ENCODE data around the gene CBX4.

CBX4 gene

DNA sequence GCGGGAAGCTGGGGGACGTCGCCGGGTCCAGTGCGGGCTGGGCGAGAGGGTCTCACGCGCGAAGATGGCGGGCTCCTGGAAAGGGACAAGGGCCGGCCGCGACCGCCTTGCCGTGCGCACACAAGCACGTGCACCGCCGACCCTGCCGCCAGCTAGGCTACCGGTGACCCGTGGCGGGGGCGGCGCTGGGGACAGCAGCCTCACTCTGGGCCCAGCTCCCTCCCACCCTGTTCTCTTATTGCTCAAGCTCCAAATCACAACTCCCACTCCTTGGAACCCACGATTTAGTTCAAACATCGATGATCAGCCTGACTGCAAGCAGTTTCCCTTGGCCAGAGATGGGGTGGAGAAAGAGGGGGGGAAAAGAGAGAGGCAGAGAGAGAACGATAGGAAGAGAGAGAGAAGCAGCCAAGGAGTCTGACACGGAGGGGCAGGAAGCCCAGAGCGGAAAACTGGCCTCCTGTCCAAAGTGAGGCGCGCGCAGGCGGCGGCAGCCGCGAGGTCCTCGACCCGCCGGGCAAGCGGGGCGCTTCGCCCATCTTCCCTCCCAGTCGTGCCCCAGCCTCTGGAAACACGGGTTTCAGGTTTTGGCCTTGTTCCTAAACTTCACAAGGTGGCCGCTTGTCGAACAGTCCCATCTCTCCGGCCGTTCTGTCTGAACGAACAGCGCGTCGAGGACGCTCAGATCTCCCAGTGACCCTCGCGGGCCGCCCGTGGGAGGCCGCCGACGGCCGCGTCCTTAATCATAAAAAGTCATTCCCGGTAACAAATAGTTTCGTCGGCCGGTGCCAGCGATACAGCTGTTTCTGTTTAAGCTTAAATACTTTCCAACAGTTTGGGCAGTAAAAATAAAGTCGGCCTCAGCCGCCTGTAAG lies 40.7 kb downstream of the CBX4 start:
- TF ChIP-seq SIN3A (IDR thresholded peaks at IDR 0.05; ENCODE audit: borderline replicate concordance, insufficient read depth, low read length) (no peak), POLR2AphosphoS5 (IDR thresholded peaks at IDR 0.05; ENCODE audit: low read depth, low read length) (no peak), TAF1 (IDR thresholded peaks at IDR 0.05; ENCODE audit: borderline replicate concordance, insufficient read depth, low read length) (no peak), FOXP2 (optimal IDR thresholded peaks at IDR 0.05; ENCODE audit: borderline replicate concordance, extremely low read depth, extremely low read length, insufficient read depth) (no peak)
- TF ChIP-seq, protein P1, sequence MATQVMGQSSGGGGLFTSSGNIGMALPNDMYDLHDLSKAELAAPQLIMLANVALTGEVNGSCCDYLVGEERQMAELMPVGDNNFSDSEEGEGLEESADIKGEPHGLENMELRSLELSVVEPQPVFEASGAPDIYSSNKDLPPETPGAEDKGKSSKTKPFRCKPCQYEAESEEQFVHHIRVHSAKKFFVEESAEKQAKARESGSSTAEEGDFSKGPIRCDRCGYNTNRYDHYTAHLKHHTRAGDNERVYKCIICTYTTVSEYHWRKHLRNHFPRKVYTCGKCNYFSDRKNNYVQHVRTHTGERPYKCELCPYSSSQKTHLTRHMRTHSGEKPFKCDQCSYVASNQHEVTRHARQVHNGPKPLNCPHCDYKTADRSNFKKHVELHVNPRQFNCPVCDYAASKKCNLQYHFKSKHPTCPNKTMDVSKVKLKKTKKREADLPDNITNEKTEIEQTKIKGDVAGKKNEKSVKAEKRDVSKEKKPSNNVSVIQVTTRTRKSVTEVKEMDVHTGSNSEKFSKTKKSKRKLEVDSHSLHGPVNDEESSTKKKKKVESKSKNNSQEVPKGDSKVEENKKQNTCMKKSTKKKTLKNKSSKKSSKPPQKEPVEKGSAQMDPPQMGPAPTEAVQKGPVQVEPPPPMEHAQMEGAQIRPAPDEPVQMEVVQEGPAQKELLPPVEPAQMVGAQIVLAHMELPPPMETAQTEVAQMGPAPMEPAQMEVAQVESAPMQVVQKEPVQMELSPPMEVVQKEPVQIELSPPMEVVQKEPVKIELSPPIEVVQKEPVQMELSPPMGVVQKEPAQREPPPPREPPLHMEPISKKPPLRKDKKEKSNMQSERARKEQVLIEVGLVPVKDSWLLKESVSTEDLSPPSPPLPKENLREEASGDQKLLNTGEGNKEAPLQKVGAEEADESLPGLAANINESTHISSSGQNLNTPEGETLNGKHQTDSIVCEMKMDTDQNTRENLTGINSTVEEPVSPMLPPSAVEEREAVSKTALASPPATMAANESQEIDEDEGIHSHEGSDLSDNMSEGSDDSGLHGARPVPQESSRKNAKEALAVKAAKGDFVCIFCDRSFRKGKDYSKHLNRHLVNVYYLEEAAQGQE (IDR thresholded peaks at IDR 0.05; ENCODE audit: insufficient read depth in 1 of 2, low read depth in 2 of 2, low read length in 2 of 2) = no peak

DNA sequence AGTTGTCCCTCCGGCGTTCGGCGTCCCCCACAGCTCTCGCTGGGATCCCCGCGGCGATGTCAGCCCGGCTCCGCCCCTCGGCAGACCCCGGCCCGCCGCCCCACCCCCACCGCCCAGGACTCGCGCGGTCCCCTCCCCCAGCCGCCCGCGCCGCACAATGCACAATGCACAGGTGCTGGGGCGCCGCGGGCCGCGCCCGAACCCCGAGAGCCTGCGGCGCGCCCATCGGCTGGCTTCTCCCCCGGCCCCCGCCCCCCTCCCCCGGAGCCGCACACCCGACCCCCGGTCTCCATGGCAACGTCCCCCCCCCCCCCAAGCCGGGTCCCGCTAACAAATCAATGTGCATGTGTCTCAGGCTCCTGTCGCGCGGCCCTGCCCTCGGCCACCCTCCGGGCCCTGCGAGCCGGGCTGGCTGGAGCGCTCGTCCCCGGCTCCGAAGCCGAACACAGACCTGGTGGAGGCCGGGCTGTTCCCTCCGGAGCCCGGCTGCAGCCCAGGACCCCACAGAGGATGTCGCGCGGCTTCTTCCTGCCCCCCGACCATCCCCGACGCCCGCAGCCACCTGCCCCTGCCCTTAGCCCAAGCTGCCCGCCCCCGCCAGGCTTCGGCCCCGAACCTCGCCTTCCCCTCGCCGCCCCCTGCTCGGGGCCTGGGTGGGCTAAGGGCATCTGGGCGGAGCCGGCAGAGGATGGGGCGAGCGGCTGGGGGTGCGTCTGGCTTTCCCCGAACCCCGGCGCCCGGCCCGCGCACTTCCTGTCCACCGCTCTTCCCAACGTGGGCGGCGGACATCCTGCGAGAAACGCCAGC lies 41.5 kb downstream of the CBX4 start:
- TF ChIP-seq POLR2AphosphoS5 (IDR thresholded peaks at IDR 0.05; ENCODE audit: low read depth, low read length) = no peak
- TF ChIP-seq TAF1 (IDR thresholded peaks at IDR 0.05; ENCODE audit: borderline replicate concordance, insufficient read depth, low read length) = no peak
- no peak for TF ChIP-seq SIN3A (IDR thresholded peaks at IDR 0.05; ENCODE audit: borderline replicate concordance, insufficient read depth, low read length)
- TF ChIP-seq, protein P1 (IDR thresholded peaks at IDR 0.05; ENCODE audit: insufficient read depth in 1 of 2, low read depth in 2 of 2, low read length in 2 of 2) = no peak
- no peak for TF ChIP-seq FOXP2 (optimal IDR thresholded peaks at IDR 0.05; ENCODE audit: borderline replicate concordance, extremely low read depth, extremely low read length, insufficient read depth)

GRCh38 chr17:79796763-79797491 lies 42.3 kb downstream of the CBX4 start, which contains the start of gene CBX8:
CBX8 (minus strand) TSS chr17:79797077; CDS start chr17:79796998, 79 bp downstream.
- TF ChIP-seq POLR2AphosphoS5 (IDR thresholded peaks at IDR 0.05; ENCODE audit: low read depth, low read length) (peak; percentile 86), FOXP2 (optimal IDR thresholded peaks at IDR 0.05; ENCODE audit: borderline replicate concordance, extremely low read depth, extremely low read length, insufficient read depth) (peak; percentile 96), TAF1 (IDR thresholded peaks at IDR 0.05; ENCODE audit: borderline replicate concordance, insufficient read depth, low read length) (peak; percentile 63; the same call in 1 of the 2 replicates), SIN3A (IDR thresholded peaks at IDR 0.05; ENCODE audit: borderline replicate concordance, insufficient read depth, low read length) (no peak; the same call in 1 of the 2 replicates)
- TF ChIP-seq, protein P1 (IDR thresholded peaks at IDR 0.05; ENCODE audit: insufficient read depth in 1 of 2, low read depth in 2 of 2, low read length in 2 of 2) = no peak

DNA sequence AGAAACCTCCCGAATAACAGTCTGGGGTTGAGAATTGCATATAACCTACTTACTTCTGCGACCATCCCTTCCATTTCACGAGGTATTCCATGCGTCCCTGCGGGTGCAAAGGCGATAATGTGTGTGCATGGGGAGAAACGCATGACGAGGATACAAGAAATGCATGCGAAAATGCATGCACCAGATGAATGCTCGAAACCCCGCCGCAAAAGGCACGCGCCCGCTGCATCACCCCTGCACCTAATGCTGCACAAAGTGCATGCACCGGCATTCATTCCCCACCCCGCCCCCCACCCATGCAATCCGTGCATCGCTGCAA lies 42.8 kb downstream of the CBX4 start:
- TF ChIP-seq FOXP2 (optimal IDR thresholded peaks at IDR 0.05; ENCODE audit: borderline replicate concordance, extremely low read depth, extremely low read length, insufficient read depth) (no peak), POLR2AphosphoS5 (IDR thresholded peaks at IDR 0.05; ENCODE audit: low read depth, low read length) (no peak), TAF1 (IDR thresholded peaks at IDR 0.05; ENCODE audit: borderline replicate concordance, insufficient read depth, low read length) (no peak), SIN3A (IDR thresholded peaks at IDR 0.05; ENCODE audit: borderline replicate concordance, insufficient read depth, low read length) (no peak)
- TF ChIP-seq, protein P1 (IDR thresholded peaks at IDR 0.05; ENCODE audit: insufficient read depth in 1 of 2, low read depth in 2 of 2, low read length in 2 of 2) = no peak
